Prostate gland (tissue), 1 donor: ENCODE results near the gene GRIA3.

Experiments
- POLR2A ChIP-seq: fragments of 450-650 bp; IDR thresholded peaks from one replicate; pipeline ENCODE4 v1.6.1; 2016; ENCODE audit warnings: antibody characterized with exemption, mild to moderate bottlenecking
- POLR2AphosphoS5 ChIP-seq: sonication (generic); formaldehyde crosslinking; IDR thresholded peaks from one replicate; pipeline ENCODE4 v1.6.1; 2017; ENCODE audit warnings: antibody characterized with exemption

DNA sequence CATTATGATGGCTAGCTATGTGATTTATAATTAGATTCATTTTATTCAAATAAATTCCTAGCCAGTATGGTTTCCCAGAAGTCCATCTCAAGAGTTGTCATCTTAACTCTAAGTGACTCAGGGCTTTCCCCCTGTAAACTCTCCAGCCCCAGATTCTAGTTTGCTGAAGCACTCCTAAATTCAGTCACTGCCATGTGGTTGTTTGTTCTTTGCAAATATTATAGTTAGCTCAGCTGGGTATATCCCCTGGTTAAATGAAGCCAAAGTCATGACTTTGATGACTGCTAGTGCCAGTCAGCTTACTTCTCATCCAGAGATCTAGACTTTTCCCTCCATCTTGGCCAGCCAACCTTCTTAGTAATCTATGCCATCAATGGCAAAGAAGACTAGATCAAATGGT is 126.0 kb downstream of the GRIA3 start:
- no peak for TF ChIP-seq POLR2A
- TF ChIP-seq POLR2AphosphoS5: no peak
